Adrenal gland (tissue), 5 donors: ENCODE data around the gene TTC27.

ENCODE experiments used
- CTCF ChIP-seq, 6 experiments: fragments of 450-650 bp in 4 of 6; fragments of 200-600 bp in 2 of 6; sonication (generic) in 1 of 6; IDR thresholded peaks; 1 replicate in 5 of 6; 2 replicates in 1 of 6; pipeline versions ENCODE4 v1.5.1 to v1.8.0; 2016 to 2021; ENCODE audit warnings: antibody characterized with exemption in 6 of 6, mild to moderate bottlenecking in 2 of 6, moderate library complexity in 1 of 6
- POLR2A ChIP-seq, 2 donors: fragments of 450-650 bp; IDR thresholded peaks; one replicate each; pipeline ENCODE4 v1.6.1; 2017; ENCODE audit warnings: antibody characterized with exemption in 2 of 2, mild to moderate bottlenecking in 2 of 2, moderate library complexity in 1 of 2
- donor health status: DM: no; HTN: no; CAD: no.

DNA sequence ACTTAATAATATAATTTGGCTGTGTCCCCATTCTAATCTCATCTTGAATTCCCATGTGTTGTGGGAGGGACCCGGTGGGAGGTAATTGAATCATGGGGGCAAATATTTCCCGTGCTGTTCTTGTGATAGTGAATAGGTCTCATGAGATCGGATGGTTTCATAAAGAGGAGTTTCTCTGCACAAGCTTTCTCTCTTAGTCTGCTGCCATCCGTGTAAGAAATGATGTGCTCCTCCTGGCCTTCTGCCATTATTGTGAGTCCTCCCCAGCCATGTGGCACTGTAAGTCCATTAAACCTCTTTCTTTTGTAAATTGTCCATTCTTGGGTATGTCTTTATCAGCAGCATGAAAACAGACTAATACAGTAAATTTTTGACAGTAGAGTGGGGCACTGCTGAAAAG, 216.4 kb downstream of the TTC27 start:
- TF ChIP-seq CTCF (IDR thresholded peaks at IDR 0.05) (no peak), POLR2A (IDR thresholded peaks at IDR 0.05) (no peak)
